Measurements from ENCODE around the gene UCKL1. TPM values are rescaled to one million over a fixed set of nuclear protein-coding genes. Genes with fewer than 3 reads are reported as not detected.
A peak's percentile ranks its signal among the peaks of the same experiment; 100 is the strongest.

UCKL1 gene
- total RNA-seq, 2 donors from 2014 or later, result 21.3 to 32.7 TPM

- ATAC-seq (peak; percentile 11 to 14), DNase-seq (ENCODE audit: low spot score in 2 of 2) (peak in 1 of 2 donors; percentile 53)
- H3K36me3 Mint-ChIP-seq, result peaks cover 0 to 4% of the 10 kb centered on the region in 2 donors
- H3K9me3 Mint-ChIP-seq, result no peaks in the 10 kb centered on the region
- peak overlapping the region in 1 of 2 donors; percentile 79 for H3K27ac Mint-ChIP-seq
These were observed 862 bp downstream of the UCKL1 start for GRCh38 chr20:63955281-63955826.

GRCh38 chr20:63953764-63954429, 2.3 kb downstream of the UCKL1 start:
- Mint-ChIP-seq H3K27ac (peak overlapping the region; percentile 79 to 84), H3K9me3 (no peaks in the 10 kb centered on the region), H3K36me3 (peaks cover 0 to 4% of the 10 kb centered on the region in 2 donors)
- ATAC-seq, result no peak
- no peak for DNase-seq (ENCODE audit: low spot score in 2 of 2)

GRCh38 chr20:63952769-63953168, 3.4 kb downstream of the UCKL1 start:
- no peak for DNase-seq (ENCODE audit: low spot score in 2 of 2)
- no peak for ATAC-seq
- H3K36me3 Mint-ChIP-seq, result peaks cover 4 to 6% of the 10 kb centered on the region in 2 donors
- H3K27ac Mint-ChIP-seq, result peak overlapping the region; percentile 29 to 79
- H3K9me3 Mint-ChIP-seq, result no peaks in the 10 kb centered on the region

GRCh38 chr20:63952210-63952535, 4.0 kb downstream of the UCKL1 start:
- DNase-seq (ENCODE audit: low spot score in 2 of 2) (no peak), ATAC-seq (no peak)
- no peak overlapping the region for H3K27ac Mint-ChIP-seq
- H3K36me3 Mint-ChIP-seq, result peaks cover 4 to 6% of the 10 kb centered on the region in 2 donors
- H3K9me3 Mint-ChIP-seq, result no peaks in the 10 kb centered on the region

- peaks cover 4 to 6% of the 10 kb centered on the region in 2 donors for H3K36me3 Mint-ChIP-seq
- H3K9me3 Mint-ChIP-seq, result no peaks in the 10 kb centered on the region
- H3K27ac Mint-ChIP-seq, result no peak overlapping the region
- no peak for ATAC-seq
- DNase-seq (ENCODE audit: low spot score in 2 of 2), result no peak
These were observed 4.6 kb downstream of the UCKL1 start for GRCh38 chr20:63951398-63952209.

DNA sequence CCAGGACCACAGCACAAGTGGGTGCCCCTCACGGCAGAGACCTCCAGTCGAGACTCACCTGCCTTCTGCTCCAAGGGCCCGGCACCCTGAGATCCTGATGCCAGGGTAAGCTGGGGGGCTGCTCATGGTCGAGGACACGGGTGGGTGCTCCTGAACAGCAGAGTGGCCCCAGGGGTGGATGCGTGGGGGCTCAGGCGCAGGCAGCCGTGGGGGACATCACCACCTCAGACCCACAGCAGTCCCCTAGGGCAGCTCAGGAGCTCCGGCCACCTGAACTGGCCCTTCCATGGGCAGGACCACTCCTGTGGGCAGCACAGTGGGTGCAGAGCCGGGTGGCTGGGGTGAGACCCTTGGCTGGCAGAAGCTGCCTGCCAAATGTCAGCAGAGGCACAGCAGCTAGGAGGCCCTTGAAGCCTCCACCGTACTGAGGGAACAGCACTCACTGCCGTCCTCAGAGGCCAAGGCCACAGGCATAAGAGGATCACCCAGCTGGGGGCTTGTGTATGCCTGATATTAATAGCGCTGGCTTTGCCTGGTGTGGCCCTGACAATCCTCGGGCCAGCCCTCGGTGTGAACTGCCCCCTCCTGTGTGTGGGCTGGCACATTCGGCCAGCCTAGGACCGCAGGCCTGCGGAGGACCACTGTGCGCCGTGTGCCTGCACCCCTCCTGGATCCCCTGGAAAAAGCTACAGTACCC, 5.4 kb downstream of the UCKL1 start:
- no peak overlapping the region for H3K27ac Mint-ChIP-seq
- H3K36me3 Mint-ChIP-seq, result peaks cover 4 to 6% of the 10 kb centered on the region in 2 donors
- ATAC-seq (no peak), DNase-seq (ENCODE audit: low spot score in 2 of 2) (no peak)
- no peaks in the 10 kb centered on the region for H3K9me3 Mint-ChIP-seq

- Mint-ChIP-seq H3K36me3 (peaks cover 0 to 6% of the 10 kb centered on the region in 2 donors), H3K27ac (peak overlapping the region; percentile 60 to 88), H3K9me3 (no peaks in the 10 kb centered on the region)
- ATAC-seq, result peak; percentile 20 to 53
- DNase-seq (ENCODE audit: low spot score in 2 of 2), result no peak
These were observed 8.4 kb downstream of the UCKL1 start for GRCh38 chr20:63947638-63948456.

- H3K27ac Mint-ChIP-seq, result peak overlapping the region; percentile 60 to 88
- no peak for DNase-seq (ENCODE audit: low spot score in 2 of 2)
- H3K9me3 Mint-ChIP-seq, result no peaks in the 10 kb centered on the region
- peaks cover 0 to 6% of the 10 kb centered on the region in 2 donors for H3K36me3 Mint-ChIP-seq
- ATAC-seq, result no peak
These were observed 9.1 kb downstream of the UCKL1 start for GRCh38 chr20:63946986-63947637.

- Mint-ChIP-seq H3K27ac (peak overlapping the region; percentile 60 to 88), H3K9me3 (no peaks in the 10 kb centered on the region), H3K36me3 (peaks cover 0 to 6% of the 10 kb centered on the region in 2 donors)
- DNase-seq (ENCODE audit: low spot score in 2 of 2) (no peak), ATAC-seq (no peak)
These were observed 10.0 kb downstream of the UCKL1 start for GRCh38 chr20:63945921-63946920.

- Mint-ChIP-seq H3K27ac (peak overlapping the region in 1 of 2 donors; percentile 72), H3K36me3 (peaks cover 0 to 6% of the 10 kb centered on the region in 2 donors), H3K9me3 (no peaks in the 10 kb centered on the region)
- DNase-seq (ENCODE audit: low spot score in 2 of 2) (no peak), ATAC-seq (no peak)
These were observed 11.1 kb downstream of the UCKL1 start for GRCh38 chr20:63945031-63945658.

DNA sequence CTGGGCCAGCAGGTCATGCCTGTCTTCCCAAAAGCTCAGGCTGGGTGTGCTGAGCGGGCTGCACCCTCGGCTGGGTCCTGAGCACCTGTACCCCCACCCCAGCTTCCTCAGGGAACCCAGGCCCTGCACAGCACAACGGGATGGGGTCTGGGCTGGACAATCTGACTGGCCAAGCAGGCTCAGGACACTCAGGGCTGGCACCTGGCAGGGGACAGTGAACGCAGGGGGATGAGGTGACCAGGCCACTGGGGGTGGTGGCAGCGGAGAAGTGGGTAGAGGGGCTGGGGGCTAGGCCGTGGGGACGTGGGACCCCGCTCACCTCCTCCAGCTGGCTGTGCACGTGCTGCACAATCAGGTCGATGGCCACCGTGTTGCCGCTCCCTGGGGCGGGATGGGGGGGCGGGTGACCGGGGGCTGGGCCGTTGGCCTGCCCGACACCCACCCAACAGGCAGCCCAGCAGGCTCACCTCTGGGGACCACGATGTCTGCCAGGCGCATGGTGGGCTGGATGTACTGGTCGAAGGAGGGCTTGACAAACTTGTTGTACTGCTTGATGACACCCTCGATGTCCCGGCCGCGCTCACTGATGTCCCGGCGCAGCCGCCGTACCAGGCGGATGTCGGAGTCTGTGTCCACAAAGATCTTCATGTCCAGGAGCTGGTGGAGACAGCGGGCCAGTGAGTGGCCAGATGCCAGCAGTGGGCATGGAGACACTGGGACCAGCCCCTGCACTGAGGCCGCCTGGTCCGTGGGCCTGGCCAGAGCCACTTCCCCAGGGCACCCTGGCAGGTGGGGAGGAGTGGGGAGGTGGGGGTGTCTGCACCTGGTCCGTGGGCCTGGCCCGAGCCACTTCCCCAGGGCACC, 11.9 kb downstream of the UCKL1 start:
- no peak for ATAC-seq
- Mint-ChIP-seq H3K9me3 (no peaks in the 10 kb centered on the region), H3K36me3 (peaks cover 0 to 6% of the 10 kb centered on the region in 2 donors), H3K27ac (peak overlapping the region in 1 of 2 donors; percentile 35)
- no peak for DNase-seq (ENCODE audit: low spot score in 2 of 2)

DNA sequence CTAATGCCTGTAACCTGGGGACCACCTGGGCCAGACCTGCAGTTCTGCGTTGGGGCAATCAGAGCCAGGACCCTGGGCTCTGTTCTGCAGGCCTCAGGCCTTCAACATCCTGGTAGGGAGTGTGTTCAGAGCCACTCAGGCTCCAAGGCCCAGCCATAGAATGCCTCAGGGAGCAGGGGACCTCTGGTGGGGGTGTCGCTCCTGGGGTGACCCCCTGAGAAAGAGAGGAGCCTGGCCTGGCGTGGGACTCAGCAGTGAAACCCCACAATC, 12.5 kb downstream of the UCKL1 start:
- Mint-ChIP-seq H3K9me3 (no peaks in the 10 kb centered on the region), H3K36me3 (peaks cover 0 to 6% of the 10 kb centered on the region in 2 donors), H3K27ac (peak overlapping the region in 1 of 2 donors; percentile 35)
- DNase-seq (ENCODE audit: low spot score in 2 of 2) (no peak), ATAC-seq (no peak)

DNA sequence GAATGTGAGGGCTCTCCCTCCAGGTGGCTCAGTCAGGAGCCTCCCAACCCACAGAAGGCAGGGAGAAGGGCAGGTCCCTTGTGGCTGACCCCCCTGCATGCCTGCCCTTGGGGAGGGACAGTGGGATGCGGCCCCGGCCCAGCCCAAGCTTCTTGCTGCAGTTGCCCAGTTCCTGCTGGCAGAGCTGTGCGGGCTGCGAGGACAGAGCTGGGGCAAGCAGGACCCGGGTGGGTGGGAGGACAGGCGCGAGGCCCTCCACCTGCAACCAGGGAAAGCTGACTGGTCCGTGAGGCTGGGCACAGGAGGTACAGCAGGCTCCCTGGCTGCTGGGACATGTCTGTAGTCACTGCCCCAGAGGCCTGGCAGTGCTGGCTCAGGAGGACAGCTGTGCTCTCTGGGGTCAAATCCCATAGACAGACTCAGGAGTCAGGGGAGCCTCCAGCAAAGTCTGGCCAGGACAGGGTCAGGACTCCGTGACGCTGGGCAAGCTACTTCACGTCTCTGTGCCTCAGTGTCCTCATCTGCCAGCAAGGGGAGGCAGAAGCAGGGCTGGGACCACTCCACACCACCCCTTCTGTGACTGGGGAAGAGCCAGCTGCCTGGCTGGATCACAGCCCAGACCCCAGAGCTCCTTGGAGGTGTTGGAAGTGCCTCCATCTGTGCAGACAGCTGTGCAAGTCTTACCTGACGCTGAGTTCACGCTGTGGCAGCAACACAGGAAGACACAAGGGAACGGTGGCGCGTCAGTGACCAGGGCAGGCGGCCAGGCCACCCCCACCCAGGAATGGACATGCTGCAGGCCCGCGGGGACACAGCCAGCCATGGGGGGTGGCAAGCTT, 13.0 kb downstream of the UCKL1 start:
- ATAC-seq (no peak), DNase-seq (ENCODE audit: low spot score in 2 of 2) (no peak)
- peak overlapping the region in 1 of 2 donors; percentile 35 for H3K27ac Mint-ChIP-seq
- no peaks in the 10 kb centered on the region for H3K9me3 Mint-ChIP-seq
- peaks cover 0 to 3% of the 10 kb centered on the region in 2 donors for H3K36me3 Mint-ChIP-seq

All from activated naive CD4-positive, alpha-beta T cell treated with anti-CD3 and anti-CD28 coated beads, Interleukin-2, amount 50 U/mL, for 72 hours (primary cell).